Measurements from ENCODE around the gene GH2.

GRCh38 chr17:63925615-63926014 is 43.9 kb upstream of the GH2 start:
- TF ChIP-seq CTCF (conservative IDR thresholded peaks at IDR 0.05 in 1 of 2, IDR thresholded peaks at IDR 0.05 in 1 of 2; ENCODE audit: extremely low read depth in 1 of 2, insufficient read depth in 1 of 2, low read depth in 1 of 2, low read length in 2 of 2) = no peak
- TF ChIP-seq EZH2 (IDR thresholded peaks at IDR 0.05; ENCODE audit: borderline replicate concordance, low read length) = no peak

Data from mammary epithelial cell (primary cell).